A673 (cell line): ENCODE results near the gene RNF187.

ENCODE experiments used
- EZH2 ChIP-seq: fragments of 200-600 bp; sonication (generic); IDR thresholded peaks from 2 replicates; pipeline ENCODE4 v1.6.1; 2017; ENCODE audit warnings: borderline replicate concordance, low read depth, mild to moderate bottlenecking, mixed read lengths, antibody characterized with exemption, low read length; ENCODE audit not compliant: poor library complexity, severe bottlenecking
- TF ChIP-seq, protein P1 (sequence below): fragments of 300-800, 200-600 bp; sonication (generic); conservative IDR thresholded peaks from 2 replicates; pipeline ENCODE4 v1.5.1; 2017; ENCODE audit warnings: low read depth, mild to moderate bottlenecking, antibody characterized with exemption, low read length, moderate library complexity, mixed read lengths

DNA sequence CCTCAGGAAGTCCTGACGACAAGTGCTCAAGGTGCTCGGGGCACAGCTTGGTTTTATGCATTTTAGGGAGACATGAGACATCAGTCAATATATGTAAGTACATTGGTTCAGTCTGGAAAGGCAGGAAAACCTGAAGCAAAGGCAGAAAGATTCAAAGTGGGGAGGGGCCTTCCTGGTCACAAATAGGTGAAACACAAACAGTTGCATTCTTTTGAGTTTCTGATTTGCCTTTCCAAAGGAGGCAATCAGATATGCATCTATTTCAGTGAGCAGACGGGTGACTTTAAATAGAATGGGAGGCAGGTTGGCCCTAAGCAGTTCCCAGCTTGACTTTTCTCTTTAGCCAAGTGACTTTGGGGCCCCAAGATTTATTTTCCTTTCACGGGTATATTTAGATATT lies 8.9 kb upstream of the RNF187 start:
- TF ChIP-seq, protein P1, sequence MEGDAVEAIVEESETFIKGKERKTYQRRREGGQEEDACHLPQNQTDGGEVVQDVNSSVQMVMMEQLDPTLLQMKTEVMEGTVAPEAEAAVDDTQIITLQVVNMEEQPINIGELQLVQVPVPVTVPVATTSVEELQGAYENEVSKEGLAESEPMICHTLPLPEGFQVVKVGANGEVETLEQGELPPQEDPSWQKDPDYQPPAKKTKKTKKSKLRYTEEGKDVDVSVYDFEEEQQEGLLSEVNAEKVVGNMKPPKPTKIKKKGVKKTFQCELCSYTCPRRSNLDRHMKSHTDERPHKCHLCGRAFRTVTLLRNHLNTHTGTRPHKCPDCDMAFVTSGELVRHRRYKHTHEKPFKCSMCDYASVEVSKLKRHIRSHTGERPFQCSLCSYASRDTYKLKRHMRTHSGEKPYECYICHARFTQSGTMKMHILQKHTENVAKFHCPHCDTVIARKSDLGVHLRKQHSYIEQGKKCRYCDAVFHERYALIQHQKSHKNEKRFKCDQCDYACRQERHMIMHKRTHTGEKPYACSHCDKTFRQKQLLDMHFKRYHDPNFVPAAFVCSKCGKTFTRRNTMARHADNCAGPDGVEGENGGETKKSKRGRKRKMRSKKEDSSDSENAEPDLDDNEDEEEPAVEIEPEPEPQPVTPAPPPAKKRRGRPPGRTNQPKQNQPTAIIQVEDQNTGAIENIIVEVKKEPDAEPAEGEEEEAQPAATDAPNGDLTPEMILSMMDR: no peak
- no peak for TF ChIP-seq EZH2
